Common myeloid progenitor, CD34-positive (primary cell): ENCODE results near the gene PPFIA1.
"Not testable (repeated sequence)": the region's sequence is repeated elsewhere in the genome, so short reads cannot be mapped to it uniquely, and the experiment has no call there.

Experiments used
- CTCF ChIA-PET: fragments of 350-600 bp; sonication (Branson Sonifier 250); formaldehyde crosslinking; loops from one replicate; lab custom pipeline; 2021; ENCODE audit warnings: antibody characterized with exemption; lab: Charles Lee
- POLR2A ChIA-PET: fragments of 350-600 bp; sonication (Branson Sonifier 250); formaldehyde crosslinking; loops from one replicate; lab custom pipeline; 2021; ENCODE audit warnings: antibody characterized with exemption; lab: Charles Lee
- DNase-seq, 3 donors: peaks; one replicate each; pipeline versions ENCODE4 v3.0.0 to v3.0.0-alpha.2; 2013
- H3K27ac ChIP-seq, 2 experiments: 1 replicate in 1 of 2; 2 replicates in 1 of 2; pipeline ENCODE4 v1.7.0; 2013; ENCODE audit warnings: inconsistent platforms in 2 of 2, low read length in 2 of 2, mild to moderate bottlenecking in 2 of 2, low read depth in 1 of 2, moderate library complexity in 1 of 2; ENCODE audit not compliant: severe bottlenecking in 2 of 2, insufficient read depth in 1 of 2, poor library complexity in 1 of 2
- H3K27me3 ChIP-seq, 5 experiments: replicated peaks in 2 of 5; 1 replicate in 3 of 5; 2 replicates in 2 of 5; pipeline versions ENCODE4 v1.6.1 to v1.7.0; 2013; ENCODE audit warnings: low read length in 4 of 5, mild to moderate bottlenecking in 2 of 5, moderate library complexity in 2 of 5, inconsistent platforms in 1 of 5; ENCODE audit not compliant: insufficient read depth in 5 of 5, control insufficient read depth in 4 of 5
- H3K36me3 ChIP-seq, 4 experiments: 1 replicate in 2 of 4; 2 replicates in 2 of 4; pipeline versions ENCODE4 v1.6.1 to v1.7.0; 2013; ENCODE audit warnings: low read length in 3 of 4, control low read depth in 1 of 4, mild to moderate bottlenecking in 1 of 4; ENCODE audit not compliant: control insufficient read depth in 4 of 4, insufficient read depth in 4 of 4
- H3K4me1 ChIP-seq, 4 experiments: 1 replicate in 3 of 4; 2 replicates in 1 of 4; pipeline versions ENCODE4 v1.6.1 to v1.7.1; 2013; ENCODE audit warnings: low read length in 3 of 4, mild to moderate bottlenecking in 3 of 4, control low read depth in 1 of 4, inconsistent platforms in 1 of 4, moderate library complexity in 1 of 4; ENCODE audit not compliant: control insufficient read depth in 4 of 4, insufficient read depth in 4 of 4; ENCODE audit errors: control extremely low read depth in 1 of 4
- H3K4me3 ChIP-seq, 7 experiments: 1 replicate in 4 of 7; 2 replicates in 3 of 7; pipeline versions ENCODE4 v1.5.1 to v1.7.0; 2013; ENCODE audit warnings: mild to moderate bottlenecking in 7 of 7, low read length in 6 of 7, moderate library complexity in 6 of 7, inconsistent platforms in 2 of 7, low read depth in 2 of 7, control low read depth in 1 of 7; ENCODE audit not compliant: insufficient read depth in 4 of 7, control insufficient read depth in 1 of 7; ENCODE audit errors: extremely low read depth in 1 of 7
- H3K9me3 ChIP-seq, 5 experiments: 1 replicate in 4 of 5; 2 replicates in 1 of 5; pipeline versions ENCODE4 v1.6.1 to v1.7.1; 2013; ENCODE audit warnings: low read length in 4 of 5, mild to moderate bottlenecking in 2 of 5, inconsistent platforms in 1 of 5, low read depth in 1 of 5, moderate library complexity in 1 of 5; ENCODE audit not compliant: control insufficient read depth in 4 of 5, insufficient read depth in 2 of 5; ENCODE audit errors: control extremely low read depth in 1 of 5
- WGBS: methylation state at CpG from one replicate; pipeline ENCODE4 v1.1.5; 2013; ENCODE audit not compliant: insufficient coverage; 5-methylcytosine and 5-hydroxymethylcytosine counted together

Gene PPFIA1

GRCh38 chr11:70326365-70326811, 55.9 kb downstream of the PPFIA1 start:
- WGBS: 78% methylated on average over 4 of the region's 6 CpGs
- Histone ChIP-seq H3K27me3 (no peaks in the 10 kb centered on the region), H3K9me3 (no peaks in the 10 kb centered on the region), H3K36me3 (peaks cover 14 to 65% (median 39%) of the 10 kb centered on the region in 4 experiments), H3K27ac (no peak overlapping the region), H3K4me1 (peaks cover 0 to 3% (median 0%) of the 10 kb centered on the region in 4 experiments), H3K4me3 (no peak overlapping the region)
- ChIA-PET CTCF (no interaction called here), POLR2A (no interaction called here)
- DNase-seq: no peak

GRCh38 chr11:70326833-70327232, 56.3 kb downstream of the PPFIA1 start:
- Histone ChIP-seq H3K36me3 (peaks cover 14 to 66% (median 38%) of the 10 kb centered on the region in 4 experiments), H3K9me3 (no peaks in the 10 kb centered on the region), H3K4me1 (peaks cover 0 to 3% (median 0%) of the 10 kb centered on the region in 4 experiments), H3K4me3 (no peak overlapping the region), H3K27me3 (no peaks in the 10 kb centered on the region), H3K27ac (no peak overlapping the region)
- no peak for DNase-seq
- POLR2A ChIA-PET: no interaction called here
- WGBS: no CpG with 5 or more reads among the region's 2 CpGs
- CTCF ChIA-PET: no interaction called here

GRCh38 chr11:70327717-70328116, 57.2 kb downstream of the PPFIA1 start:
- 98% methylated on average over 10 of the region's 10 CpGs for WGBS
- H3K4me3 ChIP-seq: no peak overlapping the region
- H3K9me3 ChIP-seq: no peaks in the 10 kb centered on the region
- H3K27me3 ChIP-seq: no peaks in the 10 kb centered on the region
- H3K27ac ChIP-seq: no peak overlapping the region
- peaks cover 0 to 3% (median 0%) of the 10 kb centered on the region in 4 experiments for H3K4me1 ChIP-seq
- DNase-seq: no peak
- CTCF ChIA-PET: interaction anchor here (1.1 kb wide), 1 partner anchor 37 kb away, joined by 3 read pairs; no protein-coding TSS in a partner anchor
- POLR2A ChIA-PET: interaction anchor here (0.7 kb wide), 1 partner anchor 512 kb away, joined by 3 read pairs; no protein-coding TSS in a partner anchor
- peaks cover 16 to 73% (median 41%) of the 10 kb centered on the region in 4 experiments for H3K36me3 ChIP-seq

- CTCF ChIA-PET: interaction anchor here (1.1 kb wide), 1 partner anchor 38 kb away, joined by 3 read pairs; no protein-coding TSS in a partner anchor
Observed at GRCh38 chr11:70328556-70328955, 58.1 kb downstream of the PPFIA1 start.

GRCh38 chr11:70331320-70331843, 60.9 kb downstream of the PPFIA1 start:
- POLR2A ChIA-PET, H3K27me3 ChIP-seq, H3K27ac ChIP-seq, H3K4me1 ChIP-seq, H3K4me3 ChIP-seq, DNase-seq, H3K9me3 ChIP-seq: not testable (repeated sequence)
- 98% methylated on average over 3 of the region's 5 CpGs for WGBS
- CTCF ChIA-PET: interaction anchor here (0.8 to 1.8 kb wide), 4 partner anchors 9 to 100 kb away, joined by 3 to 4 read pairs (median 4); no protein-coding TSS in a partner anchor
- H3K36me3 ChIP-seq: peaks cover 15 to 86% (median 51%) of the 10 kb centered on the region in 4 experiments

More at GRCh38 chr11:70328556-70328955, 58.1 kb downstream of the PPFIA1 start:
- Histone ChIP-seq H3K4me3 (no peak overlapping the region), H3K36me3 (peaks cover 18 to 81% (median 47%) of the 10 kb centered on the region in 4 experiments), H3K27ac (no peak overlapping the region), H3K27me3 (no peaks in the 10 kb centered on the region), H3K9me3 (no peaks in the 10 kb centered on the region), H3K4me1 (peaks cover 0 to 3% (median 0%) of the 10 kb centered on the region in 4 experiments)
- DNase-seq: no peak
- POLR2A ChIA-PET: interaction anchor here (0.6 kb wide), 1 partner anchor 26 kb away, joined by 4 read pairs; no protein-coding TSS in a partner anchor
- 100% methylated on average over 1 of the region's 4 CpGs for WGBS

- 95% methylated on average over 10 of the region's 10 CpGs for WGBS
- Histone ChIP-seq H3K9me3 (no peaks in the 10 kb centered on the region), H3K4me1 (no peaks in the 10 kb centered on the region), H3K36me3 (peaks cover 18 to 86% (median 52%) of the 10 kb centered on the region in 4 experiments), H3K27me3 (no peaks in the 10 kb centered on the region), H3K27ac (no peak overlapping the region), H3K4me3 (no peak overlapping the region)
- no peak for DNase-seq
- CTCF ChIA-PET: interaction anchor here (0.8 to 1.8 kb wide), 4 partner anchors 9 to 99 kb away, joined by 3 to 5 read pairs (median 4); no protein-coding TSS in a partner anchor
- POLR2A ChIA-PET: no interaction called here
Observed at GRCh38 chr11:70331901-70332300, 61.4 kb downstream of the PPFIA1 start.

GRCh38 chr11:70332567-70332966, 62.1 kb downstream of the PPFIA1 start:
- Histone ChIP-seq H3K27ac (no peak overlapping the region), H3K36me3 (peaks cover 22 to 87% (median 54%) of the 10 kb centered on the region in 4 experiments), H3K9me3 (no peaks in the 10 kb centered on the region), H3K27me3 (no peaks in the 10 kb centered on the region), H3K4me3 (no peak overlapping the region), H3K4me1 (no peaks in the 10 kb centered on the region)
- CTCF ChIA-PET: interaction anchor here (1.6 to 1.8 kb wide), 3 partner anchors 10 to 23 kb away, joined by 4 to 5 read pairs (median 4); no protein-coding TSS in a partner anchor
- POLR2A ChIA-PET: no interaction called here
- DNase-seq: no peak
- WGBS: 100% methylated on average over 3 of the region's 7 CpGs
